Neural progenitor cell (in vitro differentiated cells): ENCODE measurements around the gene C18orf63.

ENCODE experiments used
- CTCF ChIP-seq: fragments of 200-600 bp; sonication (generic); IDR thresholded peaks from 2 replicates; pipeline ENCODE4 v1.5.1; 2017; ENCODE audit warnings: antibody characterized with exemption, mild to moderate bottlenecking
- EZH2 ChIP-seq: fragments of 200-600 bp; sonication (generic); IDR thresholded peaks from 2 replicates; pipeline ENCODE4 v1.6.1; 2017; ENCODE audit warnings: antibody characterized with exemption, mild to moderate bottlenecking, moderate library complexity
- EZH2phosphoT487 ChIP-seq: fragments of 200-600 bp; sonication (generic); IDR thresholded peaks from 2 replicates; pipeline ENCODE4 v1.6.1; 2017; ENCODE audit warnings: antibody characterized with exemption

DNA sequence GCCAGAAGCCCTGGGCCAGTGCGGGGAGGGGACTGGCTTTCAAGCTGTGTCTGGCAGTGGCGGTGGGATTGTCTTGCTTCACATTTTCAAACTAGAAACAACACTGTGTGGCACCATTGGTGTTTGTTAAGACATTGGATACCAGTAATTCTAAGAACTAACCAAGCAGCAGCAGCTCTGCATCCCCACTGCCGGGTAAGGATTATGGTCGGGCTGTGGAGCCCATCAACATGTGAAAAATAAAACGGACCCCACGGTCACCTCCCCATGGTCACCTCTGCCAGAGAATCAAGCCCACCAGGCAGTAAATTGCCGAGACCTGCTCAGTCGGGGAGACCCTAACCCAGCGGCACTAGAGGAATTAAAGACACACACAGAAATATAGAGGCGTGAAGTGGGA is 65.3 kb downstream of the C18orf63 start:
- TF ChIP-seq CTCF (no peak), EZH2 (no peak), EZH2phosphoT487 (no peak)
